ENCODE measurements around the gene VAV3. TPM values are rescaled to one million over a fixed set of nuclear protein-coding genes. Genes with fewer than 3 reads are reported as not detected.

VAV3 gene
- total and polyA plus RNA-seq, 2 of the 8 experiments (the other 6 are each of a cell fraction or from before 2014, with no cell fraction given), result 2.9 to 7.9 TPM

DNA sequence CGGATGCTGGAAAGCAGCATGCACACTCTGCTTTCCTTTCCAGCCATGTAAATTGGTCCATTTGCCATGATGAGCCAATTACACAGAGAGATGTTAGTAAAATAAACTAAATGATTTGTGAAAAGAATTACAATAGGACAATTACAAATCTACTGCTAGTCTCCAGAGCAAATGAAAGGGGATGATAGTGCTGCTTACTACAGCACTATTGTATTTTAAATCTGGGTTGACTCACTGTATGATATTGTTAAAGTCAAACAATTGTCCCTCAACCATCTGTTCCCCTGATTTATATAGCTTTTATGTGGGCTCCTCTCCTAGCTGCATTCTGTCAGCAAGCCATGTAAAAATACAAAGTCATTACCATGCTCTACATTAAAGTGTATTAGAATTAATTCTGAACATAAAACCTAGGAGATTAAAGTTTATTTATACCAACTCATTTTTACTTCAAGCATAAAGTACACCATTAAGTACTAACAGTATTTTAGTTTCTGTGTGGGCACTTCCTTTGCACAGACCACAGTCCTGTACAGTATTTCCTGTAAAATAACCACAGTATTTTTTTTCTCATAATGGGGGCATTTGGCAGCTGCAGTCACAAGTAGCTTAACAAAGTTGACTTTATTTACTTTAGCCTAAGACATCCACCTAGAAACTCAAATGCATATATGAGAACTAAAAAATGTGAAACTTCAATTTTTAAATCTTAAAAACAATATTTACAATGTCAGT lies 135.8 kb downstream of the VAV3 start (continued):
- TF ChIP-seq, protein P1, sequence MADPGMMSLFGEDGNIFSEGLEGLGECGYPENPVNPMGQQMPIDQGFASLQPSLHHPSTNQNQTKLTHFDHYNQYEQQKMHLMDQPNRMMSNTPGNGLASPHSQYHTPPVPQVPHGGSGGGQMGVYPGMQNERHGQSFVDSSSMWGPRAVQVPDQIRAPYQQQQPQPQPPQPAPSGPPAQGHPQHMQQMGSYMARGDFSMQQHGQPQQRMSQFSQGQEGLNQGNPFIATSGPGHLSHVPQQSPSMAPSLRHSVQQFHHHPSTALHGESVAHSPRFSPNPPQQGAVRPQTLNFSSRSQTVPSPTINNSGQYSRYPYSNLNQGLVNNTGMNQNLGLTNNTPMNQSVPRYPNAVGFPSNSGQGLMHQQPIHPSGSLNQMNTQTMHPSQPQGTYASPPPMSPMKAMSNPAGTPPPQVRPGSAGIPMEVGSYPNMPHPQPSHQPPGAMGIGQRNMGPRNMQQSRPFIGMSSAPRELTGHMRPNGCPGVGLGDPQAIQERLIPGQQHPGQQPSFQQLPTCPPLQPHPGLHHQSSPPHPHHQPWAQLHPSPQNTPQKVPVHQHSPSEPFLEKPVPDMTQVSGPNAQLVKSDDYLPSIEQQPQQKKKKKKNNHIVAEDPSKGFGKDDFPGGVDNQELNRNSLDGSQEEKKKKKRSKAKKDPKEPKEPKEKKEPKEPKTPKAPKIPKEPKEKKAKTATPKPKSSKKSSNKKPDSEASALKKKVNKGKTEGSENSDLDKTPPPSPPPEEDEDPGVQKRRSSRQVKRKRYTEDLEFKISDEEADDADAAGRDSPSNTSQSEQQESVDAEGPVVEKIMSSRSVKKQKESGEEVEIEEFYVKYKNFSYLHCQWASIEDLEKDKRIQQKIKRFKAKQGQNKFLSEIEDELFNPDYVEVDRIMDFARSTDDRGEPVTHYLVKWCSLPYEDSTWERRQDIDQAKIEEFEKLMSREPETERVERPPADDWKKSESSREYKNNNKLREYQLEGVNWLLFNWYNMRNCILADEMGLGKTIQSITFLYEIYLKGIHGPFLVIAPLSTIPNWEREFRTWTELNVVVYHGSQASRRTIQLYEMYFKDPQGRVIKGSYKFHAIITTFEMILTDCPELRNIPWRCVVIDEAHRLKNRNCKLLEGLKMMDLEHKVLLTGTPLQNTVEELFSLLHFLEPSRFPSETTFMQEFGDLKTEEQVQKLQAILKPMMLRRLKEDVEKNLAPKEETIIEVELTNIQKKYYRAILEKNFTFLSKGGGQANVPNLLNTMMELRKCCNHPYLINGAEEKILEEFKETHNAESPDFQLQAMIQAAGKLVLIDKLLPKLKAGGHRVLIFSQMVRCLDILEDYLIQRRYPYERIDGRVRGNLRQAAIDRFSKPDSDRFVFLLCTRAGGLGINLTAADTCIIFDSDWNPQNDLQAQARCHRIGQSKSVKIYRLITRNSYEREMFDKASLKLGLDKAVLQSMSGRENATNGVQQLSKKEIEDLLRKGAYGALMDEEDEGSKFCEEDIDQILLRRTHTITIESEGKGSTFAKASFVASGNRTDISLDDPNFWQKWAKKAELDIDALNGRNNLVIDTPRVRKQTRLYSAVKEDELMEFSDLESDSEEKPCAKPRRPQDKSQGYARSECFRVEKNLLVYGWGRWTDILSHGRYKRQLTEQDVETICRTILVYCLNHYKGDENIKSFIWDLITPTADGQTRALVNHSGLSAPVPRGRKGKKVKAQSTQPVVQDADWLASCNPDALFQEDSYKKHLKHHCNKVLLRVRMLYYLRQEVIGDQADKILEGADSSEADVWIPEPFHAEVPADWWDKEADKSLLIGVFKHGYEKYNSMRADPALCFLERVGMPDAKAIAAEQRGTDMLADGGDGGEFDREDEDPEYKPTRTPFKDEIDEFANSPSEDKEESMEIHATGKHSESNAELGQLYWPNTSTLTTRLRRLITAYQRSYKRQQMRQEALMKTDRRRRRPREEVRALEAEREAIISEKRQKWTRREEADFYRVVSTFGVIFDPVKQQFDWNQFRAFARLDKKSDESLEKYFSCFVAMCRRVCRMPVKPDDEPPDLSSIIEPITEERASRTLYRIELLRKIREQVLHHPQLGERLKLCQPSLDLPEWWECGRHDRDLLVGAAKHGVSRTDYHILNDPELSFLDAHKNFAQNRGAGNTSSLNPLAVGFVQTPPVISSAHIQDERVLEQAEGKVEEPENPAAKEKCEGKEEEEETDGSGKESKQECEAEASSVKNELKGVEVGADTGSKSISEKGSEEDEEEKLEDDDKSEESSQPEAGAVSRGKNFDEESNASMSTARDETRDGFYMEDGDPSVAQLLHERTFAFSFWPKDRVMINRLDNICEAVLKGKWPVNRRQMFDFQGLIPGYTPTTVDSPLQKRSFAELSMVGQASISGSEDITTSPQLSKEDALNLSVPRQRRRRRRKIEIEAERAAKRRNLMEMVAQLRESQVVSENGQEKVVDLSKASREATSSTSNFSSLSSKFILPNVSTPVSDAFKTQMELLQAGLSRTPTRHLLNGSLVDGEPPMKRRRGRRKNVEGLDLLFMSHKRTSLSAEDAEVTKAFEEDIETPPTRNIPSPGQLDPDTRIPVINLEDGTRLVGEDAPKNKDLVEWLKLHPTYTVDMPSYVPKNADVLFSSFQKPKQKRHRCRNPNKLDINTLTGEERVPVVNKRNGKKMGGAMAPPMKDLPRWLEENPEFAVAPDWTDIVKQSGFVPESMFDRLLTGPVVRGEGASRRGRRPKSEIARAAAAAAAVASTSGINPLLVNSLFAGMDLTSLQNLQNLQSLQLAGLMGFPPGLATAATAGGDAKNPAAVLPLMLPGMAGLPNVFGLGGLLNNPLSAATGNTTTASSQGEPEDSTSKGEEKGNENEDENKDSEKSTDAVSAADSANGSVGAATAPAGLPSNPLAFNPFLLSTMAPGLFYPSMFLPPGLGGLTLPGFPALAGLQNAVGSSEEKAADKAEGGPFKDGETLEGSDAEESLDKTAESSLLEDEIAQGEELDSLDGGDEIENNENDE (IDR thresholded peaks at IDR 0.05; ENCODE audit: insufficient replicate concordance, low read length), result no peak
- TF ChIP-seq SIN3A (conservative IDR thresholded peaks at IDR 0.05 in 1 of 2, IDR thresholded peaks at IDR 0.05 in 1 of 2; ENCODE audit: low read depth in 1 of 2, low read length in 2 of 2), result no peak
- no peak for TF ChIP-seq CTBP2 (IDR thresholded peaks at IDR 0.05; ENCODE audit: borderline replicate concordance, insufficient read depth, insufficient read length, low read length)
- TF ChIP-seq, protein P2, sequence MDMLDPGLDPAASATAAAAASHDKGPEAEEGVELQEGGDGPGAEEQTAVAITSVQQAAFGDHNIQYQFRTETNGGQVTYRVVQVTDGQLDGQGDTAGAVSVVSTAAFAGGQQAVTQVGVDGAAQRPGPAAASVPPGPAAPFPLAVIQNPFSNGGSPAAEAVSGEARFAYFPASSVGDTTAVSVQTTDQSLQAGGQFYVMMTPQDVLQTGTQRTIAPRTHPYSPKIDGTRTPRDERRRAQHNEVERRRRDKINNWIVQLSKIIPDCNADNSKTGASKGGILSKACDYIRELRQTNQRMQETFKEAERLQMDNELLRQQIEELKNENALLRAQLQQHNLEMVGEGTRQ (IDR thresholded peaks at IDR 0.05; ENCODE audit: low read length), result no peak
- TF ChIP-seq, protein P3, sequence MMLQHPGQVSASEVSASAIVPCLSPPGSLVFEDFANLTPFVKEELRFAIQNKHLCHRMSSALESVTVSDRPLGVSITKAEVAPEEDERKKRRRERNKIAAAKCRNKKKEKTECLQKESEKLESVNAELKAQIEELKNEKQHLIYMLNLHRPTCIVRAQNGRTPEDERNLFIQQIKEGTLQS (IDR thresholded peaks at IDR 0.05; ENCODE audit: insufficient read depth, low read depth, low read length), result no peak
- no peak for TF ChIP-seq MAFK (IDR thresholded peaks at IDR 0.05; ENCODE audit: low read depth, low read length)
- TF ChIP-seq, protein P4, sequence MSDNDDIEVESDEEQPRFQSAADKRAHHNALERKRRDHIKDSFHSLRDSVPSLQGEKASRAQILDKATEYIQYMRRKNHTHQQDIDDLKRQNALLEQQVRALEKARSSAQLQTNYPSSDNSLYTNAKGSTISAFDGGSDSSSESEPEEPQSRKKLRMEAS (IDR thresholded peaks at IDR 0.05), result no peak
